Measurements from ENCODE around the gene RB1.

DNA sequence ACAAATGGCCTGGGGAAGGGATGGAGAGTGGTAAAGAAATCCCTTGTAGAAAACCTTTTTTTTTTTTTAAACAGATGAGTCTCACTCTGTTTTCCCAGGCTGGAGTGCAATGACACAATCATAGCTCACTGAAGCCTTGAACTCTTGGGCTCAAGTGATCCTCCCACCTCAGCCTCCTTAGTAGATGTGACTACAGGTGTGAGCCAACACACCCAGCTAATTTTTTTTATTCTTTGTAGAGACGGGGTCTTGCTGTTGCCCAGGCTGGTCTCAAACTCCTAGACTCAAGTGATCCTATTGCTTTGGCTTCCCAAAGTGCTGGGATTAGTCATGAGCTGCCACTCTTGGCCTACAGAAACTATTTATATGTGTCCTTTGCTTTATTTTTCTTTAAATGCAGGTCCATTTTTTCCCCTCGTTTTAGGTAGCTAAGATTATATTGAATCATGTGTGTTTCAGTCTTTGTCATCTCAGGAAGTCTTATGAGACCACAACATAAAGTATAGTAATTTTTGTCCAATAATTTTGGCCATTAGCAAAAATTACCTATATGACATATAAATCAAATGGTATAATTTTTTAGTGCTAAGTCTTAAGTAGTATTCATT is 98.9 kb downstream of the RB1 start:
- TF ChIP-seq POLR2AphosphoS5 (IDR thresholded peaks at IDR 0.05; ENCODE audit: borderline replicate concordance, low read depth, low read length) (no peak), FOXP2 (optimal IDR thresholded peaks at IDR 0.05; ENCODE audit: control extremely low read depth, extremely low read length, insufficient read depth) (no peak)

Measured in SK-N-MC (cell line).